Measurements from ENCODE around the gene PRELID3B.

- TF ChIP-seq CTCF (conservative IDR thresholded peaks at IDR 0.05; ENCODE audit: low read depth, low read length) (no peak), EZH2 (IDR thresholded peaks at IDR 0.05; ENCODE audit: borderline replicate concordance, low read depth, low read length, poor library complexity, severe bottlenecking) (no peak)
These were observed 7.2 kb downstream of the PRELID3B start for GRCh38 chr20:59035381-59035780.
